Esophagus squamous epithelium (tissue), 4 donors: ENCODE measurements around the gene ERICH4.

Source experiments
- POLR2A ChIP-seq, 4 donors: fragments of 450-650 bp; IDR thresholded peaks; one replicate each; pipeline ENCODE4 v1.6.1; 2017; ENCODE audit warnings: antibody characterized with exemption in 4 of 4, mild to moderate bottlenecking in 4 of 4, moderate library complexity in 3 of 4
- TF ChIP-seq, protein P1 (sequence below), 6 experiments: fragments of 450-650 bp in 4 of 6; fragments of 200-600 bp in 2 of 6; sonication (generic) in 2 of 6; IDR thresholded peaks; one replicate each; pipeline ENCODE4 v1.5.1; 2016 to 2019; ENCODE audit warnings: antibody characterized with exemption in 6 of 6, mild to moderate bottlenecking in 4 of 6, moderate library complexity in 4 of 6

DNA sequence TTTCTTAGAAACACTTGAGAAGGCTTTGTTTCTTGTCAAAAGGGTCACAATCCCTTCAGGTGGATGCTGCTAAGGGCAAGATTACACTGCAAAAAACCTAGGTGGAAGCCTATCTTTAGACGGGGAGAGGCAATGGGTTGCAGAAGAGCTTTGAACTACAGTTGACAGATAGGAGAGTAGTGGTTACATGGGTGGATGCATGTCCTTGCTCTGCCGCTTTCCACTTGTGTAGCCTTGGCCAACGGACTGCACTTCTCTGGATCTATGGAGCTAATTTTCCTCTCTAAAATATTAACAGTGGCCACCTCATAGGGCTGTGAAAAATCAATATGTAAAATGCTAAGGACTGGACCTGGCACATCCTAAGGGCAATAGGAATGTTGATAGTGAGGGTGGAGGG is 44.4 kb upstream of the ERICH4 start:
- TF ChIP-seq, protein P1, sequence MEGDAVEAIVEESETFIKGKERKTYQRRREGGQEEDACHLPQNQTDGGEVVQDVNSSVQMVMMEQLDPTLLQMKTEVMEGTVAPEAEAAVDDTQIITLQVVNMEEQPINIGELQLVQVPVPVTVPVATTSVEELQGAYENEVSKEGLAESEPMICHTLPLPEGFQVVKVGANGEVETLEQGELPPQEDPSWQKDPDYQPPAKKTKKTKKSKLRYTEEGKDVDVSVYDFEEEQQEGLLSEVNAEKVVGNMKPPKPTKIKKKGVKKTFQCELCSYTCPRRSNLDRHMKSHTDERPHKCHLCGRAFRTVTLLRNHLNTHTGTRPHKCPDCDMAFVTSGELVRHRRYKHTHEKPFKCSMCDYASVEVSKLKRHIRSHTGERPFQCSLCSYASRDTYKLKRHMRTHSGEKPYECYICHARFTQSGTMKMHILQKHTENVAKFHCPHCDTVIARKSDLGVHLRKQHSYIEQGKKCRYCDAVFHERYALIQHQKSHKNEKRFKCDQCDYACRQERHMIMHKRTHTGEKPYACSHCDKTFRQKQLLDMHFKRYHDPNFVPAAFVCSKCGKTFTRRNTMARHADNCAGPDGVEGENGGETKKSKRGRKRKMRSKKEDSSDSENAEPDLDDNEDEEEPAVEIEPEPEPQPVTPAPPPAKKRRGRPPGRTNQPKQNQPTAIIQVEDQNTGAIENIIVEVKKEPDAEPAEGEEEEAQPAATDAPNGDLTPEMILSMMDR (IDR thresholded peaks at IDR 0.05) = no peak
- TF ChIP-seq POLR2A (IDR thresholded peaks at IDR 0.05) = no peak
